Measurements from ENCODE around the gene PCDHGB2. TPM values are rescaled to one million over a fixed set of nuclear protein-coding genes. Genes with fewer than 3 reads are reported as not detected.
"Not testable (repeated sequence)": the region's sequence is repeated elsewhere in the genome, so short reads cannot be mapped to it uniquely, and the experiment has no call there.

PCDHGB2 gene
- total RNA-seq, 1 donor from 2014 or later: 1.2 TPM

DNA sequence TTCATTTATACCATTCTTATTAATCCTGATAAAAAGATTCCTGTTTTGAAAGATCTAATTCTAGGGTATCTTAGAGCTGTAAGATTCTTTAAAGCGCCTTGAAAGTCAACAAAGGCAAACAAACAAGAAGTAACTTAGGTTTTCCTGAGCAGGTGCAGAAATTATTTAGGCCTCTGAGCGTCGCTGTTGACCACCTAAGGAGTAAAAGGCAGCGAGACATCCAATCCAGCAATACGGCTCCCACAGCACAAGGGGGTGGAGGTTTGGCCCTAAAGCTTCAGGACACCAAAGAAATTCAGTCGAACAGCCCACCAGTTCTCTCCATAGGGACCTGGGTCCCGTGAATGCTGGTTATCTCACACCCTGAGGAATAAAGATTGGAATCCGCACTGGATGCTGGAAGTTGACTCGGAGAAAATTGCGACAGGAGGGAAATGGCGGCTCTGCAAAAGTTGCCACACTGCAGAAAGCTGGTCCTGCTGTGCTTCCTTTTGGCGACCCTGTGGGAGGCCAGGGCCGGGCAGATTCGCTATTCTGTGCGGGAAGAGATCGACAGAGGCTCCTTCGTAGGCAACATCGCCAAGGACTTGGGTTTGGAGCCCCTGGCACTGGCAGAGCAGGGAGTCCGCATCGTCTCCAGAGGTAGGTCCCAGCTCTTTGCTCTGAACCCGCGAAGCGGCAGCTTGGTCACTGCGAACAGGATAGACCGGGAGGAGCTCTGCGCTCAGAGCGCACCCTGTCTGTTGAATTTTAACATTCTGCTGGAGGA lies 21.1 kb upstream of the PCDHGB2 start, which contains the start of gene PCDHGA2:
PCDHGA2 (plus strand) TSS at position 223 of the 769 bp plus-strand sequence.
- TF ChIP-seq, protein P1, sequence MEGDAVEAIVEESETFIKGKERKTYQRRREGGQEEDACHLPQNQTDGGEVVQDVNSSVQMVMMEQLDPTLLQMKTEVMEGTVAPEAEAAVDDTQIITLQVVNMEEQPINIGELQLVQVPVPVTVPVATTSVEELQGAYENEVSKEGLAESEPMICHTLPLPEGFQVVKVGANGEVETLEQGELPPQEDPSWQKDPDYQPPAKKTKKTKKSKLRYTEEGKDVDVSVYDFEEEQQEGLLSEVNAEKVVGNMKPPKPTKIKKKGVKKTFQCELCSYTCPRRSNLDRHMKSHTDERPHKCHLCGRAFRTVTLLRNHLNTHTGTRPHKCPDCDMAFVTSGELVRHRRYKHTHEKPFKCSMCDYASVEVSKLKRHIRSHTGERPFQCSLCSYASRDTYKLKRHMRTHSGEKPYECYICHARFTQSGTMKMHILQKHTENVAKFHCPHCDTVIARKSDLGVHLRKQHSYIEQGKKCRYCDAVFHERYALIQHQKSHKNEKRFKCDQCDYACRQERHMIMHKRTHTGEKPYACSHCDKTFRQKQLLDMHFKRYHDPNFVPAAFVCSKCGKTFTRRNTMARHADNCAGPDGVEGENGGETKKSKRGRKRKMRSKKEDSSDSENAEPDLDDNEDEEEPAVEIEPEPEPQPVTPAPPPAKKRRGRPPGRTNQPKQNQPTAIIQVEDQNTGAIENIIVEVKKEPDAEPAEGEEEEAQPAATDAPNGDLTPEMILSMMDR (IDR thresholded peaks at IDR 0.05; ENCODE audit: unreplicated experiment): no peak
- Mint-ChIP-seq H3K27ac (no peak within 1 kb of the TSS), H3K27me3 (ENCODE audit: low read depth) (no peaks in the 10 kb centered on the region), H3K4me3 (no peak within 1 kb of the TSS), H3K36me3 (peaks cover 10% of the 10 kb centered on the region), H3K9me3 (peaks cover 75% of the 10 kb centered on the region), H3K4me1 (no peaks in the 10 kb centered on the region)
- no peak for DNase-seq (ENCODE audit: low spot score in 2 of 2, unreplicated experiment in 2 of 2)

DNA sequence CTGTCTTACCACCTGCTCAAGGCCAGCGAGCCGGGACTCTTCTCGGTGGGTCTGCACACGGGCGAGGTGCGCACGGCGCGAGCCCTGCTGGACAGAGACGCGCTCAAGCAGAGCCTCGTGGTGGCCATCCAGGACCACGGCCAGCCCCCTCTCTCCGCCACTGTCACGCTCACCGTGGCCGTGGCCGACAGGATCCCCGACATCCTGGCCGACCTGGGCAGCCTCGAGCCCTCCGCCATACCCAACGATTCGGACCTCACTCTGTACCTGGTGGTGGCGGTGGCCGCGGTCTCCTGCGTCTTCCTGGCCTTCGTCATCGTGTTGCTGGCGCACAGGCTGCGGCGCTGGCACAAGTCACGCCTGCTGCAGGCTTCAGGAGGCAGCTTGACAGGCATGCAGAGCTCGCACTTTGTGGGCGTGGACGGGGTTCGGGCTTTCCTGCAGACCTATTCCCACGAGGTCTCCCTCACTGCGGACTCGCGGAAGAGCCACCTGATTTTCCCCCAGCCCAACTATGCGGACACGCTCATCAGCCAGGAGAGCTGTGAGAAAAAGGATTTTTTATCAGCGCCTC lies 18.9 kb upstream of the PCDHGB2 start:
- H3K4me1 Mint-ChIP-seq: not testable (repeated sequence)

DNA sequence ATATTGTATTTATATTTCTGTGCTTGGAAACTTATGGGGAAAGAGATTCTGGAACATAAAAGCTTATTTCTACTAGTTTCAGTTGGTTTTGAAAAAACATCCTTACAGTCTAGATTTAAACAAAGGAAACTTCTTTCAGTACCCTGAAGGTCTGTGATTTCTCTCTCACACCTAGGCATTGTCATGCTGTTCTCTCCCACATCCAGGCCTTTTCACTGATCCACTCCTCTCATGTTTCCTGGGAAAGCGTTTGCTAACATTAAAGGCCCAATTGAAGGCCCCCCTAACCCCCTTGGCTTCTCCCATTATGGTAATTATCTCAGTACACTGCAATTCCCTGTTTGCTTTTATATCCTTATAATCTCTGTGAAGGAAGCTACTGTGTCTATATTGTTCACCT lies 17.0 kb upstream of the PCDHGB2 start:
- DNase-seq (ENCODE audit: low spot score in 2 of 2, unreplicated experiment in 2 of 2): no peak
- H3K27me3 Mint-ChIP-seq (ENCODE audit: low read depth): no peaks in the 10 kb centered on the region
- TF ChIP-seq, protein P1 (IDR thresholded peaks at IDR 0.05; ENCODE audit: unreplicated experiment): no peak
- H3K27ac Mint-ChIP-seq: no peak overlapping the region
- H3K9me3 Mint-ChIP-seq: peaks cover 60% of the 10 kb centered on the region
- H3K36me3 Mint-ChIP-seq: peaks cover 15% of the 10 kb centered on the region
- no peaks in the 10 kb centered on the region for H3K4me1 Mint-ChIP-seq
- H3K4me3 Mint-ChIP-seq: no peak overlapping the region

More for the DNA sequence above, 18.9 kb upstream of the PCDHGB2 start:
- not testable (repeated sequence) for H3K4me3 Mint-ChIP-seq; H3K27me3 Mint-ChIP-seq (ENCODE audit: low read depth); H3K27ac Mint-ChIP-seq; DNase-seq (ENCODE audit: low spot score in 2 of 2, unreplicated experiment in 2 of 2)
- Mint-ChIP-seq H3K9me3 (peaks cover 68% of the 10 kb centered on the region), H3K36me3 (peaks cover 15% of the 10 kb centered on the region)

DNA sequence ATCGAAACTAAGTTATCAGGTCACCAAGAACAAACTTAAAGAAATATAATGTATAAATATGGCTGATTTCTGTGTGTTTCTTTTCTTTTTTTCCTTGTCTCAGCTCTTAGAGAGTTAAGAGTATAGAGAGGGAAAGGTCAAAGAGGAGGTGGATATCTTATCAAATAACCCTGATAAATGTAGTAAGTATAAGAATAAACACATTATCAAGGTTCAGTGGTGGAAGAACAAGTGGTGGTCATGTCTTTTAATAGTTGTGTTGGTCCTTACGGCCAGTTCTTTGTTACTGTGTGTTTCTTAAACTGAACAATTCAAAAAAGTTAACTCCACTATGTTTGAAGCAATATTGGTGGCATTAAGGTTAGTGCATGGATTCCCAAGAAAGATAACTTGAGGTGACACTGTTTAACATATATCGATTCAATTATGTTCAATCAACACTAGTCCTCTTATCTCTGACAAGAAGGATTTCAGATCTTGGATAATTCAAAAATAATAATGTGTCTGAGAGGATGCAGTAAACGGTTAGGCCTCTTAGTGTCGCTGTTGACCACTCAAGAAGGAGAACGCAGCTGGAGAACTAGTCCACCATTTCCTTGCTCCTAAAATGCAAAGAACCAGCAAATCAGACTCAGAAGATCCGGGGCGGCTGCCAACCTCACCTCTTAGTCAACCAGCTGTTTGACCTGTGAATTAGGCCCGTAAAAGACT lies 16.4 kb upstream of the PCDHGB2 start, which contains the start of gene PCDHGA3:
PCDHGA3 (plus strand) TSS at position 588 of the 711 bp plus-strand sequence. CDS start 205 bp downstream, outside the sequence.
- Mint-ChIP-seq H3K9me3 (peaks cover 58% of the 10 kb centered on the region), H3K4me1 (no peaks in the 10 kb centered on the region), H3K27me3 (ENCODE audit: low read depth) (no peaks in the 10 kb centered on the region), H3K4me3 (no peak within 1 kb of the TSS), H3K36me3 (peaks cover 15% of the 10 kb centered on the region), H3K27ac (no peak within 1 kb of the TSS)
- DNase-seq (ENCODE audit: low spot score in 2 of 2, unreplicated experiment in 2 of 2): no peak
- TF ChIP-seq, protein P1 (IDR thresholded peaks at IDR 0.05; ENCODE audit: unreplicated experiment): no peak

DNA sequence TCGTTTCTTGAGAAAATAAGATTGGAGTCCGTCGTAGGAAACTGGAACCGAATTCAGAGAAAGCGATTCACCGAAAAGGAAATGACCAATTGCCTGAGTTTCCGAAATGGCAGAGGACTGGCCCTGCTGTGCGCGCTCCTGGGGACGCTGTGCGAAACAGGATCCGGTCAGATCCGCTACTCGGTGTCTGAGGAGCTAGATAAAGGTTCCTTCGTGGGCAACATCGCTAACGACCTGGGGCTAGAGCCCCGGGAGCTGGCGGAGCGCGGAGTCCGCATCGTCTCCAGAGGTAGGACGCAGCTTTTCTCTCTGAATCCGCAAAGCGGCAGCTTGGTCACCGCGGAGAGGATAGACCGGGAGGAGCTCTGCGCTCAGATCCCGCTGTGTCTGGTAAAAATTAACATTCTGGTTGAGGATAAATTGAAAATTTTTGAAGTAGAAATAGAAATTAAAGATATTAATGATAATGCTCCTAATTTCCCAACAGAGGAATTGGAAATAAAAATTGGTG lies 15.8 kb upstream of the PCDHGB2 start:
- Mint-ChIP-seq H3K9me3 (peaks cover 61% of the 10 kb centered on the region), H3K27me3 (ENCODE audit: low read depth) (no peaks in the 10 kb centered on the region), H3K4me1 (no peaks in the 10 kb centered on the region), H3K27ac (no peak overlapping the region), H3K36me3 (peaks cover 15% of the 10 kb centered on the region), H3K4me3 (no peak overlapping the region)
- TF ChIP-seq, protein P1 (IDR thresholded peaks at IDR 0.05; ENCODE audit: unreplicated experiment): no peak
- DNase-seq (ENCODE audit: low spot score in 2 of 2, unreplicated experiment in 2 of 2): no peak
